GM23338 (cell line): ENCODE data around the gene RPS28. TPM values are rescaled to one million over a fixed set of nuclear protein-coding genes. Genes with fewer than 3 reads are reported as not detected.
A peak's percentile ranks its signal among the peaks of the same experiment; 100 is the strongest.

Experiments used
- ATAC-seq: fragments of 200-7000 bp; cut with Tn5 transposase; 3 replicates; pipeline ENCODE4 v1.9.1; 2020
- DNase-seq: peaks from one replicate; pipeline ENCODE4 v3.0.0-alpha.2; 2015; ENCODE audit warnings: low spot score
- H2AFZ ChIP-seq: fragments of 200-600 bp; sonication (generic); 2 replicates; pipeline ENCODE4 v1.8.0; 2016; ENCODE audit warnings: antibody characterized with exemption, mild to moderate bottlenecking, moderate library complexity
- H3F3A ChIP-seq: fragments of 200-600 bp; sonication (generic); replicated peaks from 2 replicates; pipeline ENCODE4 v1.8.0; 2017; ENCODE audit warnings: antibody characterized with exemption, mixed run types, low read depth
- H3K27ac ChIP-seq: fragments of 200-600 bp; sonication (generic); 2 replicates; pipeline ENCODE4 v1.6.1; 2016; ENCODE audit warnings: low read depth
- H3K27me3 ChIP-seq: fragments of 200-600 bp; sonication (generic); 2 replicates; pipeline ENCODE4 v1.8.0; 2016; ENCODE audit warnings: mild to moderate bottlenecking, mixed run types, moderate library complexity; ENCODE audit not compliant: insufficient read depth
- H3K36me3 ChIP-seq: fragments of 200-600 bp; sonication (generic); 2 replicates; pipeline ENCODE4 v1.8.0; 2016; ENCODE audit warnings: mild to moderate bottlenecking; ENCODE audit not compliant: insufficient read depth
- H3K4me1 ChIP-seq: fragments of 200-600 bp; sonication (generic); 2 replicates; pipeline ENCODE4 v1.8.0; 2016; ENCODE audit warnings: mild to moderate bottlenecking, moderate library complexity; ENCODE audit not compliant: insufficient read depth
- H3K4me2 ChIP-seq: fragments of 200-600 bp; sonication (generic); 2 replicates; pipeline ENCODE4 v1.7.1; 2017; ENCODE audit warnings: mixed run types
- H3K4me3 ChIP-seq: fragments of 200-600 bp; sonication (generic); 2 replicates; pipeline ENCODE4 v1.6.1; 2016; ENCODE audit warnings: mixed run types
- H3K79me2 ChIP-seq: fragments of 200-600 bp; sonication (generic); replicated peaks from 2 replicates; pipeline ENCODE4 v1.8.0; 2017; ENCODE audit warnings: mild to moderate bottlenecking; ENCODE audit not compliant: insufficient read depth
- H3K9me2 ChIP-seq: fragments of 200-600 bp; sonication (generic); 2 replicates; pipeline ENCODE4 v1.8.0; 2017; ENCODE audit not compliant: insufficient read depth
- H4K20me1 ChIP-seq: fragments of 200-600 bp; sonication (generic); replicated peaks from 2 replicates; pipeline ENCODE4 v1.8.0; 2017; ENCODE audit warnings: mild to moderate bottlenecking; ENCODE audit not compliant: insufficient read depth
- H3K27ac Mint-ChIP-seq: 2 replicates; pipeline ENCODE4 v1.8.0; 2020; ENCODE audit warnings: inconsistent platforms, mild to moderate bottlenecking, moderate library complexity, mixed read lengths
- H3K27me3 Mint-ChIP-seq: 3 replicates; pipeline ENCODE4 v1.8.0; 2022; ENCODE audit warnings: low read depth, mild to moderate bottlenecking, moderate library complexity, mixed read lengths, inconsistent platforms; ENCODE audit not compliant: insufficient read depth, poor library complexity
- H3K36me3 Mint-ChIP-seq: 3 replicates; pipeline ENCODE4 v1.8.0; 2021; ENCODE audit warnings: low read depth, mild to moderate bottlenecking, inconsistent platforms, moderate library complexity, mixed read lengths
- H3K4me1 Mint-ChIP-seq: 3 replicates; pipeline ENCODE4 v1.8.0; 2020; ENCODE audit warnings: mild to moderate bottlenecking, inconsistent platforms, mixed read lengths
- H3K4me3 Mint-ChIP-seq: 3 replicates; pipeline ENCODE4 v1.8.0; 2021; ENCODE audit warnings: moderate library complexity, mild to moderate bottlenecking, inconsistent platforms, mixed read lengths
- H3K9me3 Mint-ChIP-seq: 3 replicates; pipeline ENCODE4 v1.8.0; 2020; ENCODE audit warnings: moderate library complexity, mild to moderate bottlenecking, inconsistent platforms, mixed read lengths
- CREB1 ChIP-seq: fragments of 250-450 bp; sonication (Bioruptor Pico); IDR thresholded peaks from 2 replicates; pipeline ENCODE4 v1.5.0; 2020; ENCODE audit warnings: low read depth, mild to moderate bottlenecking, moderate library complexity
- CTCF ChIP-seq, 2 experiments: fragments of 200-600 bp in 1 of 2; sonication (generic) in 1 of 2; conservative IDR thresholded peaks; 2 replicates each; pipeline versions ENCODE4 v1.5.1 to v1.6.1; 2016 to 2017; ENCODE audit warnings: antibody characterized with exemption in 2 of 2, low read depth in 2 of 2, mild to moderate bottlenecking in 2 of 2, moderate library complexity in 1 of 2
- EZH2phosphoT487 ChIP-seq: fragments of 200-600 bp; sonication (generic); IDR thresholded peaks from one replicate; pipeline ENCODE4 v1.8.1; 2018; ENCODE audit warnings: antibody characterized with exemption; ENCODE audit not compliant: unreplicated experiment
- JUNB ChIP-seq: IDR thresholded peaks from one replicate; pipeline ENCODE4 v1.6.1; 2016; ENCODE audit warnings: antibody characterized with exemption; ENCODE audit not compliant: unreplicated experiment
- NANOG ChIP-seq: IDR thresholded peaks from 2 replicates; pipeline ENCODE4 v1.6.1; 2016; ENCODE audit warnings: antibody characterized with exemption, borderline replicate concordance
- POLR2AphosphoS5 ChIP-seq: IDR thresholded peaks from 2 replicates; pipeline ENCODE4 v1.6.1; 2016; ENCODE audit warnings: antibody characterized with exemption, low read depth
- REST ChIP-seq: IDR thresholded peaks from one replicate; pipeline ENCODE4 v1.6.1; 2018; ENCODE audit warnings: antibody characterized with exemption; ENCODE audit not compliant: unreplicated experiment
- STAT1 ChIP-seq: IDR thresholded peaks from one replicate; pipeline ENCODE4 v1.6.1; 2016; ENCODE audit warnings: antibody characterized with exemption; ENCODE audit not compliant: unreplicated experiment
- ZNF114 ChIP-seq: fragments of 250-450 bp; sonication (Bioruptor Pico); IDR thresholded peaks from 2 replicates; pipeline ENCODE4 v1.5.0; 2020; ENCODE audit warnings: mild to moderate bottlenecking, moderate library complexity
- ZNF331 ChIP-seq: fragments of 250-450 bp; sonication (Bioruptor Pico); IDR thresholded peaks from 2 replicates; pipeline ENCODE4 v1.5.0; 2020; ENCODE audit warnings: low read depth, mild to moderate bottlenecking, moderate library complexity
- polyA plus RNA-seq: library from polyadenylated mRNA; unstranded; fragments of >200 nt; fragmentation: Nextera tagmentation; extraction: Ambion mirVana; gene quantifications from 2 replicates; pipeline ENCODE4 v1.2.1, GENCODE V29; 2016
- total RNA-seq: library from RNA; depleted of rRNA; stranded (reverse); fragments of >200 nt; shearing (Covaris generic); gene quantifications from 2 replicates; pipeline ENCODE4 v1.2.3, GENCODE V29; 2014
- TF ChIP-seq, protein P1 (sequence below): IDR thresholded peaks from 2 replicates; pipeline ENCODE4 v1.6.1; 2016; ENCODE audit warnings: antibody characterized with exemption

RPS28 gene
- total and polyA plus RNA-seq, 2 experiments from 2014 or later: 174 to 1,790 TPM

GRCh38 chr19:8305798-8306197, 15.5 kb upstream of the RPS28 start (continued):
- TF ChIP-seq CTCF (conservative IDR thresholded peaks at IDR 0.05; ENCODE audit: low read depth in 2 of 2): no peak
- TF ChIP-seq CREB1: no peak
- no peak for TF ChIP-seq JUNB

GRCh38 chr19:8306235-8307054, 14.9 kb upstream of the RPS28 start:
- Mint-ChIP-seq H3K4me3 (peak overlapping the region; percentile 90), H3K27ac (no peak overlapping the region), H3K27me3 (peaks cover 15% of the 10 kb centered on the region), H3K9me3 (no peaks in the 10 kb centered on the region), H3K4me1 (peaks cover 13% of the 10 kb centered on the region), H3K36me3 (peaks cover 46% of the 10 kb centered on the region)
- Histone ChIP-seq H3F3A (peaks cover 14% of the 10 kb centered on the region), H4K20me1 (no peaks in the 10 kb centered on the region; the same call in 1 of the 2 replicates), H3K4me3 (peak overlapping the region; percentile 91), H3K9me2 (no peaks in the 10 kb centered on the region), H3K4me2 (peak overlapping the region; percentile 74), H3K79me2 (peaks cover 17% of the 10 kb centered on the region), H3K27ac (no peak overlapping the region), H3K4me1 (peaks cover 11% of the 10 kb centered on the region; the same call in 1 of the 2 replicates), H2AFZ (no peak overlapping the region), H3K36me3 (no peaks in the 10 kb centered on the region; the same call in 1 of the 2 replicates), H3K27me3 (no peaks in the 10 kb centered on the region)
- DNase-seq: no peak
- no peak for ATAC-seq
- TF ChIP-seq ZNF331 (CRISPR knock-in tag) (no peak), STAT1 (no peak), CREB1 (no peak), REST (no peak), JUNB (no peak), CTCF (conservative IDR thresholded peaks at IDR 0.05; ENCODE audit: low read depth in 2 of 2) (no peak), ZNF114 (CRISPR knock-in tag) (no peak), NANOG (no peak), EZH2phosphoT487 (no peak), POLR2AphosphoS5 (no peak)
- TF ChIP-seq, protein P1, sequence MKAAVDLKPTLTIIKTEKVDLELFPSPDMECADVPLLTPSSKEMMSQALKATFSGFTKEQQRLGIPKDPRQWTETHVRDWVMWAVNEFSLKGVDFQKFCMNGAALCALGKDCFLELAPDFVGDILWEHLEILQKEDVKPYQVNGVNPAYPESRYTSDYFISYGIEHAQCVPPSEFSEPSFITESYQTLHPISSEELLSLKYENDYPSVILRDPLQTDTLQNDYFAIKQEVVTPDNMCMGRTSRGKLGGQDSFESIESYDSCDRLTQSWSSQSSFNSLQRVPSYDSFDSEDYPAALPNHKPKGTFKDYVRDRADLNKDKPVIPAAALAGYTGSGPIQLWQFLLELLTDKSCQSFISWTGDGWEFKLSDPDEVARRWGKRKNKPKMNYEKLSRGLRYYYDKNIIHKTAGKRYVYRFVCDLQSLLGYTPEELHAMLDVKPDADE: no peak
